ENCODE measurements around the gene FAM234B.
A peak's percentile ranks its signal among the peaks of the same experiment; 100 is the strongest.

Gene FAM234B

DNA sequence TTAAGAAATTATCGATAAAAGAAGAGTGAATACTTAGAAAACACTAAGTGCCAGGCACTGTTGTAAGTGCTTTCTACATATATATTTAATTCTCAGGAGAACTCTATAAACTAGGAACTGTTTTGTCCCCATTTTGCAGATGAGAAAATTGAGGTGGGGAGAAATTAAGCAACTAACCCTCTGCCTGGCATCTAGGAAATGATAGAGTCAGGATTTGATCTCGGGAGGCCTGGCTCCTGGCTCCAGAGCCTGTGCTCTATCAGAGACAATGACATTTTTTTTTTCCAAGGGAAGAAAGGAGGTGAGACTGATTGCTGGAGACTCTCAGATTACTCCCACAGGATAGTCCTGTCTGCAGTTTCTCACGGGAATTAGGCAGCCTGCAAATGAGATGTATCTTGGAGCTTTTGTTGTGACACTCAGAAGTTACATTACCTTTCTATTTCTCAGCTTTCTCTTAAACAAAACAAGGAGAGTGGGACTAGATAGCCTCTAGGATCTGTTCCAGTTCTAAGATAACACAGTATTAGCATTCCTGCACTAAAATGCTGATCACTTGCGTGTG is 1.4 kb upstream of the FAM234B start:
- Histone ChIP-seq H3K4me3 (IDR thresholded peaks at IDR 0.05; ENCODE audit: insufficient read depth, low read depth, low read length) (no peak overlapping the region), H3K27me3 (ENCODE audit: insufficient read depth, low read depth) (no peaks in the 10 kb centered on the region), H3K27ac (no peak overlapping the region), H2AFZ (ENCODE audit: low read depth) (no peak overlapping the region), H3K36me3 (ENCODE audit: insufficient read depth) (no peaks in the 10 kb centered on the region), H3K4me2 (no peak overlapping the region), H4K20me1 (ENCODE audit: insufficient read depth) (no peaks in the 10 kb centered on the region), H3K9ac (no peak overlapping the region), H3K4me1 (ENCODE audit: low read depth, poor library complexity, severe bottlenecking) (peaks cover 4% of the 10 kb centered on the region), H3K79me2 (ENCODE audit: insufficient read depth, low read depth) (no peaks in the 10 kb centered on the region)
- TF ChIP-seq, protein P1, sequence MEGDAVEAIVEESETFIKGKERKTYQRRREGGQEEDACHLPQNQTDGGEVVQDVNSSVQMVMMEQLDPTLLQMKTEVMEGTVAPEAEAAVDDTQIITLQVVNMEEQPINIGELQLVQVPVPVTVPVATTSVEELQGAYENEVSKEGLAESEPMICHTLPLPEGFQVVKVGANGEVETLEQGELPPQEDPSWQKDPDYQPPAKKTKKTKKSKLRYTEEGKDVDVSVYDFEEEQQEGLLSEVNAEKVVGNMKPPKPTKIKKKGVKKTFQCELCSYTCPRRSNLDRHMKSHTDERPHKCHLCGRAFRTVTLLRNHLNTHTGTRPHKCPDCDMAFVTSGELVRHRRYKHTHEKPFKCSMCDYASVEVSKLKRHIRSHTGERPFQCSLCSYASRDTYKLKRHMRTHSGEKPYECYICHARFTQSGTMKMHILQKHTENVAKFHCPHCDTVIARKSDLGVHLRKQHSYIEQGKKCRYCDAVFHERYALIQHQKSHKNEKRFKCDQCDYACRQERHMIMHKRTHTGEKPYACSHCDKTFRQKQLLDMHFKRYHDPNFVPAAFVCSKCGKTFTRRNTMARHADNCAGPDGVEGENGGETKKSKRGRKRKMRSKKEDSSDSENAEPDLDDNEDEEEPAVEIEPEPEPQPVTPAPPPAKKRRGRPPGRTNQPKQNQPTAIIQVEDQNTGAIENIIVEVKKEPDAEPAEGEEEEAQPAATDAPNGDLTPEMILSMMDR (conservative IDR thresholded peaks at IDR 0.05; ENCODE audit: low read depth, low read length): no peak

DNA sequence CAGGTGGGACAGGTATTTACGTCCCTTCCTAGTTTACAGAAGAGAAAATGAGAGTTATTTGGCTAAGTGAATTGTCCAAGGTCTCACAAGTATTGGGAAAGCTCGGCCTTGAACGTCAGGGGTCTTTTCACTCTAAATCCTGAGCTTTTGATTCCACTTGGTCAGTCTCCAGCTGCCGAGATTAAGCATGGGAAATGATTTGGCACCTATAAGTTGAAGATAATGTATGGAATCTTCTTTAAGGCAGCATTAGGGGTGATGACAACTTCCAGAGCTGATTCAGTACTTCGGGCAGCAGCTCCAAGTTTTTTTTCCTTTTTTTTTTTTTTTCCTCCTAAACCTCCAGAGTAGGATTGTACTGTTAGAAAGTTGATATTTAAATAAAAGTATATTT is 722 bp downstream of the FAM234B start:
- Histone ChIP-seq H2AFZ (ENCODE audit: low read depth) (peak overlapping the region; percentile 100), H4K20me1 (ENCODE audit: insufficient read depth) (no peaks in the 10 kb centered on the region), H3K4me2 (peak overlapping the region; percentile 71), H3K27me3 (ENCODE audit: insufficient read depth, low read depth) (no peaks in the 10 kb centered on the region), H3K79me2 (ENCODE audit: insufficient read depth, low read depth) (no peaks in the 10 kb centered on the region), H3K9ac (peak overlapping the region; percentile 62; the same call in 1 of the 2 replicates), H3K4me1 (ENCODE audit: low read depth, poor library complexity, severe bottlenecking) (peaks cover 4% of the 10 kb centered on the region), H3K4me3 (IDR thresholded peaks at IDR 0.05; ENCODE audit: insufficient read depth, low read depth, low read length) (no peak overlapping the region), H3K27ac (no peak overlapping the region), H3K36me3 (ENCODE audit: insufficient read depth) (no peaks in the 10 kb centered on the region)
- TF ChIP-seq, protein P1 (conservative IDR thresholded peaks at IDR 0.05; ENCODE audit: low read depth, low read length): no peak

DNA sequence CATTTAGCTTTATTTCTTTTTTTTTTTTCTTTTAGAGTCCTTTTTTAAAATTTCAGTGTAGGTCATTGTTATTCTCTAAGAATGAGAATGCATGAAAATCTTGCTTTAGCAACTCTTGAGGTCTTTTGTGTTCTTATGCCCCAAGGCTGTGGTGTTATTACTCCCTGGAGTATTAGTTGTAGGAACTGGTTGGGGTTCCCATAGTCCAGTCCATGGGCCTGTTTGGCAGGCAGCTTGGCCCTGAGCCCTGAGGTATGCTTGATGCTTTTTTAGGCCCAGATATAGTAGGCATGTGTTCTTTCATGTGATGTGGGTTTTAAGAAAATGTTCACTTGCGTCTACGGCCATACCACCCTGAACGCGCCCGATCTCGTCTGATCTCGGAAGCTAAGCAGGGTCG is 1.6 kb downstream of the FAM234B start:
- Histone ChIP-seq H3K4me1 (ENCODE audit: low read depth, poor library complexity, severe bottlenecking) (peaks cover 4% of the 10 kb centered on the region), H2AFZ (ENCODE audit: low read depth) (no peak overlapping the region), H3K4me2 (no peak overlapping the region), H3K27ac (no peak overlapping the region), H4K20me1 (ENCODE audit: insufficient read depth) (no peaks in the 10 kb centered on the region), H3K79me2 (ENCODE audit: insufficient read depth, low read depth) (no peaks in the 10 kb centered on the region), H3K27me3 (ENCODE audit: insufficient read depth, low read depth) (no peaks in the 10 kb centered on the region), H3K4me3 (IDR thresholded peaks at IDR 0.05; ENCODE audit: insufficient read depth, low read depth, low read length) (no peak overlapping the region), H3K36me3 (ENCODE audit: insufficient read depth) (no peaks in the 10 kb centered on the region), H3K9ac (no peak overlapping the region)
- TF ChIP-seq, protein P1 (conservative IDR thresholded peaks at IDR 0.05; ENCODE audit: low read depth, low read length): no peak

DNA sequence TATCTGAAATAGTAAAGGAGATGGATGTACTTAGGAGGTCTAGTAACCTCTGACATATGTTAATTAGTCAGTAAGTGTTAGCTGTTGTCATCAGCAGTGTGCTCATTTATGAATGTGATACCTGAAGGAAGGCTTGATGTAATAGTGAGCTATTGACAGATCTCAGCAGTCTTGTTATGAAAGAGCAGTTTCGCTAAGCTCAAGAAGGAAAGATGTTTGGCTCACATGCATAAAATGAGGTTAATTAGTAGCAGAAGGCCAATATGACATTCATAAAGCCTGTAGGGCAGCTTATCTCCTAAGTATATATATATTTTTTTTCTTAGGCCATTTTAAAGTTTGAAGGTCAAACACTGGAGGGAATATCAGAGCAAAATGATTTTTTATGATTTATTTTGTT is 2.8 kb downstream of the FAM234B start:
- Histone ChIP-seq H4K20me1 (ENCODE audit: insufficient read depth) (no peaks in the 10 kb centered on the region), H3K27me3 (ENCODE audit: insufficient read depth, low read depth) (no peaks in the 10 kb centered on the region), H3K79me2 (ENCODE audit: insufficient read depth, low read depth) (no peaks in the 10 kb centered on the region), H2AFZ (ENCODE audit: low read depth) (no peak overlapping the region), H3K27ac (no peak overlapping the region), H3K4me3 (IDR thresholded peaks at IDR 0.05; ENCODE audit: insufficient read depth, low read depth, low read length) (no peak overlapping the region), H3K4me1 (ENCODE audit: low read depth, poor library complexity, severe bottlenecking) (peaks cover 4% of the 10 kb centered on the region), H3K9ac (no peak overlapping the region), H3K4me2 (no peak overlapping the region), H3K36me3 (ENCODE audit: insufficient read depth) (no peaks in the 10 kb centered on the region)
- TF ChIP-seq, protein P1 (conservative IDR thresholded peaks at IDR 0.05; ENCODE audit: low read depth, low read length): no peak
